Measurements from ENCODE around the gene UNKL. TPM values are rescaled to one million over a fixed set of nuclear protein-coding genes. Genes with fewer than 3 reads are reported as not detected.

Gene UNKL
- total and polyA plus RNA-seq, 7 donors: 17.3 to 58.7 (median 32.6) TPM

- Histone ChIP-seq H3K27ac (no peak overlapping the region), H3K4me1 (peaks cover 5% of the 10 kb centered on the region), H3K9me3 (no peaks in the 10 kb centered on the region), H3K36me3 (ENCODE audit: insufficient read depth in 1 of 2, low read depth in 1 of 2) (peaks cover 0 to 22% of the 10 kb centered on the region in 2 donors), H3K4me3 (no peak overlapping the region), H3K27me3 (ENCODE audit: insufficient read depth in 3 of 3, low read length in 2 of 3) (no peaks in the 10 kb centered on the region)
- no peak for ATAC-seq
- TF ChIP-seq CTCF (IDR thresholded peaks at IDR 0.05): no peak
- no peak for DNase-seq
- intact Hi-C loops (cut with DNase I): no loop called here
- 77 to 83% (median 81%) methylated on average over 14 of the region's 14 CpGs for WGBS, 3 donors
Observed at GRCh38 chr16:1344499-1344898, 70.0 kb downstream of the UNKL start.

- Histone ChIP-seq H3K27me3 (ENCODE audit: insufficient read depth in 3 of 3, low read length in 2 of 3) (no peaks in the 10 kb centered on the region), H3K27ac (no peak overlapping the region), H3K9me3 (no peaks in the 10 kb centered on the region), H3K4me3 (peak overlapping the region; percentile 55), H3K36me3 (ENCODE audit: insufficient read depth in 1 of 2, low read depth in 1 of 2) (peaks cover 0 to 13% of the 10 kb centered on the region in 2 donors), H3K4me1 (peaks cover 5% of the 10 kb centered on the region)
- no peak for DNase-seq
- ATAC-seq: peak in 1 of 4 donors; percentile 5
- WGBS, 3 donors: 30 to 35% (median 31%) methylated on average over 42 to 44 of the region's 44 CpGs
- intact Hi-C loops (cut with DNase I): no loop called here
- no peak for TF ChIP-seq CTCF (IDR thresholded peaks at IDR 0.05)
Observed at GRCh38 chr16:1343428-1344242, 70.9 kb downstream of the UNKL start.

GRCh38 chr16:1342526-1343427 is 71.7 kb downstream of the UNKL start:
- WGBS, 3 donors: 6 to 14% (median 8%) methylated on average over 37 to 49 of the region's 49 CpGs
- Histone ChIP-seq H3K4me3 (peak overlapping the region; percentile 55), H3K27me3 (ENCODE audit: insufficient read depth in 3 of 3, low read length in 2 of 3) (no peaks in the 10 kb centered on the region), H3K9me3 (no peaks in the 10 kb centered on the region), H3K36me3 (ENCODE audit: insufficient read depth in 1 of 2, low read depth in 1 of 2) (peaks cover 0 to 4% of the 10 kb centered on the region in 2 donors), H3K27ac (no peak overlapping the region), H3K4me1 (peaks cover 5% of the 10 kb centered on the region)
- peak; percentile 93 to 98 for DNase-seq
- intact Hi-C loops (cut with DNase I): no loop called here
- ATAC-seq: peak; percentile 96 to 98 (median 97)
- no peak for TF ChIP-seq CTCF (IDR thresholded peaks at IDR 0.05)

- 79 to 81% (median 80%) methylated on average over 38 to 39 of the region's 39 CpGs for WGBS, 3 donors
- Histone ChIP-seq H3K4me3 (no peak overlapping the region), H3K9me3 (no peaks in the 10 kb centered on the region), H3K36me3 (ENCODE audit: insufficient read depth in 1 of 2, low read depth in 1 of 2) (no peaks in the 10 kb centered on the region), H3K4me1 (peaks cover 5% of the 10 kb centered on the region), H3K27me3 (ENCODE audit: insufficient read depth in 3 of 3, low read length in 2 of 3) (no peaks in the 10 kb centered on the region), H3K27ac (no peak overlapping the region)
- no peak for TF ChIP-seq CTCF (IDR thresholded peaks at IDR 0.05)
- no peak for ATAC-seq
- DNase-seq: no peak
- intact Hi-C loops (cut with DNase I): no loop called here
Observed at GRCh38 chr16:1341495-1342420, 72.7 kb downstream of the UNKL start.

Measured in psoas muscle (tissue), 8 donors.